Naive thymus-derived CD8-positive, alpha-beta T cell (primary cell): ENCODE measurements around the gene ZNF33A. TPM values are rescaled to one million over a fixed set of nuclear protein-coding genes. Genes with fewer than 3 reads are reported as not detected.
"Not testable (repeated sequence)": the region's sequence is repeated elsewhere in the genome, so short reads cannot be mapped to it uniquely, and the experiment has no call there.

Experiments
- ATAC-seq, 2 donors: fragments of 150-1000 bp; cut with Tn5 transposase in 1 of 2; sonication (Bioruptor Pico), chemical (Tn5 transposase) in 1 of 2; 1 replicate in 1 of 2; 2 replicates in 1 of 2; pipeline ENCODE4 v1.10.0; 2021; ENCODE audit warnings: mild to moderate bottlenecking in 2 of 2, moderate library complexity in 2 of 2
- POLR2A ChIA-PET: fragments of 350-600 bp; sonication (Branson Sonifier 250); formaldehyde crosslinking; loops from one replicate; lab custom pipeline; 2021; ENCODE audit warnings: antibody characterized with exemption; lab: Charles Lee
- DNase-seq, 10 donors: peaks; one replicate each; pipeline versions ENCODE4 v3.0.0 to v3.0.0-alpha.2; 2020 to 2022
- H3K27ac Mint-ChIP-seq, 10 donors: one replicate each; pipeline ENCODE4 v1.8.0; 2020 to 2022; ENCODE audit warnings: mild to moderate bottlenecking in 10 of 10, mixed read lengths in 10 of 10, moderate library complexity in 4 of 10, inconsistent platforms in 1 of 10
- H3K27me3 Mint-ChIP-seq, 5 donors: one replicate each; pipeline ENCODE4 v1.8.0; 2021 to 2022; ENCODE audit warnings: mixed read lengths in 5 of 5
- H3K36me3 Mint-ChIP-seq, 3 donors: one replicate each; pipeline ENCODE4 v1.8.0; 2020 to 2022; ENCODE audit warnings: mixed read lengths in 3 of 3, mild to moderate bottlenecking in 2 of 3, inconsistent platforms in 1 of 3
- H3K4me1 Mint-ChIP-seq, 4 donors: one replicate each; pipeline ENCODE4 v1.8.0; 2021 to 2022; ENCODE audit warnings: mixed read lengths in 4 of 4
- H3K4me3 Mint-ChIP-seq, 10 donors: one replicate each; pipeline ENCODE4 v1.8.0; 2020 to 2022; ENCODE audit warnings: mild to moderate bottlenecking in 10 of 10, mixed read lengths in 10 of 10, moderate library complexity in 6 of 10, inconsistent platforms in 1 of 10
- H3K9me3 Mint-ChIP-seq, 9 donors: one replicate each; pipeline ENCODE4 v1.8.0; 2020 to 2022; ENCODE audit warnings: mixed read lengths in 9 of 9, mild to moderate bottlenecking in 3 of 9, inconsistent platforms in 1 of 9, moderate library complexity in 1 of 9
- polyA plus RNA-seq, 3 donors: library from polyadenylated mRNA; unstranded; fragments of 300-500 nt; fragmentation: Illumina TruSeq; gene quantifications; one replicate each; pipeline ENCODE4 v1.2.3, GENCODE V29; 2021
- total RNA-seq, 8 experiments: library from RNA in 2 of 8; stranded (reverse) in 2 of 8; gene quantifications; one replicate each; pipeline ENCODE4 v1.2.3 and lab custom pipeline; 2021 to 2026

The ZNF33A gene
- total RNA-seq (10 to 100 TPM; 68.5 to 76.1 TPM), polyA plus RNA-seq (10 to 100 TPM; 13.4 to 21.4 (median 19.3) TPM), total RNA-seq (lab: John Stamatoyannopoulos, UW) (61.1 to 213 (median 81.1) reads per million in 6 experiments)

DNA sequence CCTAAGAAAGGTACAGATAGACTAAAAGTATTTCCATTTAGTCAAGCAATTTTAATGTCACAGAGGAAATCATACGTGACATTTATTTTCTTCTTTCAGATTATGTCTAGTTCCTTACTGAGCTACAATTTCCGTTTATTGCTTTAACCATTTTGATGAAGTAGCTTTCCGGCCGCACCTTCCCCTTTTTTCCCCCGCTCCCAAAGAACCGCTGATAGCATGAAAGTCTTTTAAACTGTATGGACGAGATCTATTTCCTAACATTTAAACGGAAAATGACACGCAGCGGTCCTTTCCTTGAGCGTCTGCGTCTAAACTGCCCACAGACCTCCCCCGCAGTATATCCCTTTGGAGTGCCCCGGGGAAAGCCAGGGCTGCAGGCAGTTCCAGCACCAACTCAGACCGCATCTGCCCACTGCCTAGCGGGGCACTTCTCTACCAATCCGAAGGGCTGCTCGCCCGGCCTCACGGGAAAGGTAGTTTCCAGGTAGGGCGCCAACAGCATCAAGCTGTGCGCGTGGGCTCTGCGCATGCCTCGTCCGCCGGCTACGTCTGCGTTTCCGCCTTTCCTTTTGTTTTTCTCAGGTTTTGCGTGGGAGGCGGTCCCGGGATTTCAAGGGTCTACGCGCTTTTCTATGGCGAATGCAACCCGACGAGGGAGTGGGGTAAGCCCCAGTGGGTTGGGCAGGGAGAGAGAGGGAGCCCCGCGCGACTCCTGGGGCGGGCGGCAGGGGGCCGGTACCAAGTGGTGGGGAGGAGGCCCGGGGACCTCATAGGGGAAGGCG is at the start of gene ZNF33A:
ZNF33A (plus strand) TSS at position 557 of the 785 bp plus-strand sequence. CDS start 1,667 bp downstream, outside the sequence.
- POLR2A ChIA-PET = interaction anchor here (0.6 to 1.8 kb wide), 7 partner anchors 24 to 392 kb away, joined by 4 to 29 read pairs (median 7); partner anchors contain the start of genes ZNF248, ZNF25 and ZNF37A
- Mint-ChIP-seq H3K27ac (peak within 1 kb of the TSS; percentile 98 to 100 (median 100)), H3K4me3 (peak within 1 kb of the TSS; percentile 87 to 98 (median 94)), H3K36me3 (peaks cover 0 to 30% (median 12%) of the 10 kb centered on the region in 3 donors), H3K9me3 (no peaks in the 10 kb centered on the region), H3K4me1 (peaks cover 17 to 48% (median 42%) of the 10 kb centered on the region in 4 donors), H3K27me3 (no peaks in the 10 kb centered on the region)
- DNase-seq (peak; percentile 85 to 96 (median 92)), ATAC-seq (peak; percentile 85 to 88)

DNA sequence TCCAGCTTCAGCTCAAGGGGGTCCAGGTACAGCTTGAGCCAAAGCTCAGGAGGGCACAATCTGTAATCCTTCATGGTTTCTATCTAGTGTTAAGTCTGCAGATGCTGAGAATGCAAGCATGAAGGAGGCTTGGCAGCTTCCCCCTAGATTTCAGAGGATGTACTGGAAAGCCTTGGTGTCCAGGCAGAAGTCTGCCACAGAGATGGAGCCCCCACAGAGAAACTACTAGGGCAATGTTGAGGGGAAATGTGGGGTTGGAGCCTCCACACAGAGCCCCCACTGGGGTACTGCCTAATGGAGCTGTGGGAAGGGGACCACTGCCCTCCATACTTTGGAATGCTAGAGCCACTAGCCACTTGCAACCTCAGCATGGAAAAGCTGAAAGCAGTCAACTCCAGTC is 45.5 kb upstream of the ZNF33A start:
- Mint-ChIP-seq H3K4me1 (no peaks in the 10 kb centered on the region), H3K36me3 (peaks cover 30 to 81% (median 71%) of the 10 kb centered on the region in 3 donors), H3K27me3 (no peaks in the 10 kb centered on the region), H3K27ac (no peak overlapping the region), H3K9me3 (peaks cover 7 to 37% (median 21%) of the 10 kb centered on the region in 9 donors), H3K4me3 (no peak overlapping the region)
- POLR2A ChIA-PET = no interaction called here
- DNase-seq = no peak
- ATAC-seq = no peak

DNA sequence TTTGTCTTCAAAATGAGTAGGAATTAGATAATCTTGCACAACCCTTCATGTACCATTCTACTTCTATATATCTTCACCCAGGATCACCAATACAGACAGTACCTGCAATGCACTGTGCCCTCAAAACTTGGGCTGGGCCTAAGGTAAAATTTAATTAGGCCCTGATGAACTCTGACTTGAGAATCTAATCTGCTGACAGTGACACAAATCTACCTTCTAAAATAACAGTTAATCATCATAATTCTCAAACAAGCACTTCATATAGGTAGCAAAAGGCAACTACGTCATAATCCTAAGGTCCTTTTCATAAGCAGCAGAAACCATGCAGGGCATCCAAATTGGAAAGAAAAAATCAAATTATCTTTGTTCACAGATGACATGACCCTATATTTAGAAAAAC is 38.1 kb upstream of the ZNF33A start:
- POLR2A ChIA-PET = no interaction called here
- H3K9me3 Mint-ChIP-seq = peaks cover 0 to 4% (median 0%) of the 10 kb centered on the region in 9 donors
- DNase-seq = no peak
- H3K36me3 Mint-ChIP-seq = peaks cover 5 to 45% (median 32%) of the 10 kb centered on the region in 3 donors
- no peaks in the 10 kb centered on the region for H3K27me3 Mint-ChIP-seq
- no peak overlapping the region for H3K27ac Mint-ChIP-seq
- peaks cover 7 to 31% (median 26%) of the 10 kb centered on the region in 4 donors for H3K4me1 Mint-ChIP-seq
- no peak for ATAC-seq
- no peak overlapping the region for H3K4me3 Mint-ChIP-seq

DNA sequence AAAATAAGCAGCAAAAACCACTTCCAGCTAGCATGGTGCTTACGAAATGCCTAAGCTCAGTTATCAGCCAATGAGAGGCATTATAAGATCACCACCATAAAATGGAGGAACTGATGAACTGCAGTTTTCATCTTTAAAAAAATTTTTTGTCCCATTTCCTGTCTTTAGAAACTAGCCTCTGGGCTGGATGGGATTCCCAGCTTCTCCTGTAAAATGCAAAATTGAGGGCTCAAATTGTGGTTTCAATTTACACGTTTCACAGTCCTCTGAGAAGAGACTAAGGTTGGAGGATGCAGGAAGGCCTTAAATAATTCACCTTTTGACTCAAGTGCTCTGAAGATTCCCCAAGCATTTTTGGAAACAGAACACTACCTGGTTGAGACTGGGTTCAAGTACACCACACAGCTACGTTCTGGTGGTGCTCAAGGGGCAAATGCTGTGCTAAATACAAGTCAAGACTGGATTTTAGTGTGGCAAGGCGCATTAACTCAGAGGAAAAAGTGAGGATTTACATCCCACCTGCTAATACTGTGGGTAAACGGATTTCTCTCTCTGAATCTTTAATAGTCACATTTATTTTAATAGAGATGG is 35.0 kb upstream of the ZNF33A start:
- DNase-seq (peak in 3 of 10 donors; percentile 16 to 27 (median 19)), ATAC-seq (no peak)
- H3K9me3 Mint-ChIP-seq = no peaks in the 10 kb centered on the region
- peak overlapping the region; percentile 83 to 98 (median 94) for H3K4me3 Mint-ChIP-seq
- peaks cover 7 to 31% (median 26%) of the 10 kb centered on the region in 4 donors for H3K4me1 Mint-ChIP-seq
- no peaks in the 10 kb centered on the region for H3K27me3 Mint-ChIP-seq
- POLR2A ChIA-PET = interaction anchor here (0.9 to 3.0 kb wide), 7 partner anchors 33 to 427 kb away, joined by 4 to 19 read pairs (median 5); partner anchors contain the start of gene ZNF33A
- H3K36me3 Mint-ChIP-seq = peaks cover 0 to 14% (median 5%) of the 10 kb centered on the region in 3 donors
- peak overlapping the region; percentile 92 to 99 (median 96) for H3K27ac Mint-ChIP-seq

DNA sequence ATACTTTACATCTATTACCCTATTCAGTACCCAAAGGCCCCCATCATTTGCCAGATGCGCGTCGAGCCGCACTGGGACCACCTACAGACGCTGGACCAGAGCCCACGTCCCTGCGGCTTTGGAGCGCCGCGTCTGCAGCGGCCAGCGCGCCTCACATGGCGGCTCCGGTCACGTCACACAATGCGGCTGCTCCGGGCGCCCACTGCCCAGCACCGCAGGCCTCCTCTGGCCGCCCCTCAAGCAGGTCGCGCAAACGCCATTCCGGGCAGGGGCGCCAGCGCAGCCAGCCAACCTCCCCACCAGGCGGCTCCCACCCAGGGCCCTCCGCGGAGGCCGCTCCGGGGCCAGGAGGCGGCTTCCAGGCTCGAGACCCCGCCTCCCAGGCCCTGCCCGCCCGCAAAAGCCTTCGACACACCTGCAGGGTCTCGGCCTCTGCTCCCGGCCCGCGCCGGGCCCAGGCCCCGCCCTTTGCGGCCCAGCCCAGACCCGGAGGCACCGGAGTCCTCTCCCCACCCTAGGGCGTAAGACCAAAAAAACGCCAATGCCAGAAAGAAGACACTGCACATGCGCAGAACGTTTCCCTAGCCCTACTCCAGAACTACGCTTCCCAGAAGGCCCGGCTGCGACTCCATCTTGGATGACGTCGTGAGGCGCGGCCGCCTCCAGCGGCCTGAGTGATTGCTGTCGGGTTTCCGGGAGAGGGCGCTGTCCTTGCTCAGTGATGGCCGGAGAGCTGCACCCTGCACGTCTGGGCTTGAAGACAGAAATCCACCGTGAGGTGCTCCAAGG is 34.2 kb upstream of the ZNF33A start, which contains the start of gene ZNF25:
ZNF25 (minus strand) TSS at position 557 of the 789 bp plus-strand sequence. CDS start 4,925 bp downstream, outside the sequence.
- H3K27me3 Mint-ChIP-seq = no peaks in the 10 kb centered on the region
- H3K4me1 Mint-ChIP-seq = peaks cover 7 to 29% (median 26%) of the 10 kb centered on the region in 4 donors
- peak within 1 kb of the TSS; percentile 92 to 99 (median 96) for H3K27ac Mint-ChIP-seq
- DNase-seq = peak; percentile 94 to 99 (median 97)
- POLR2A ChIA-PET = interaction anchor here (0.8 to 3.0 kb wide), 11 partner anchors 26 to 426 kb away, joined by 3 to 29 read pairs (median 5); partner anchors contain the start of genes ZNF33A and ZNF37A
- H3K9me3 Mint-ChIP-seq = no peaks in the 10 kb centered on the region
- peak within 1 kb of the TSS; percentile 83 to 98 (median 94) for H3K4me3 Mint-ChIP-seq
- peak; percentile 87 to 89 for ATAC-seq
- H3K36me3 Mint-ChIP-seq = peaks cover 0 to 6% (median 5%) of the 10 kb centered on the region in 3 donors

DNA sequence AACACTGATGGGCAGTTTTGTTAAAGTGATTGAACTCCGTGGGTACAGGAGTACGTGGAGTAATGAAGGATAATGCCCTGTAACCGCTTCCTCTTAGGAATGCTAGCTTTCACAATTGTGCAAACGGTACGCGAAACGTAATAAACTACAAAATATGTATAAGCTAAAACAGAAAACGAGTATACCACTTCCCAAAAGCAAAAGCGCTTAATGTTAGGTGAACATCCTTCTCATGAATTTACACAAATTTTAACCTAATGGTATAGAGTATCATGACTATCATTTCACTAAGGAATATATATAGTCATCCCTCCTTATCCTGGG is 33.6 kb upstream of the ZNF33A start:
- Mint-ChIP-seq H3K36me3 (peaks cover 0 to 5% (median 3%) of the 10 kb centered on the region in 3 donors), H3K4me1 (peaks cover 7 to 29% (median 26%) of the 10 kb centered on the region in 4 donors), H3K4me3 (peak overlapping the region; percentile 83 to 98 (median 94)), H3K27me3 (no peaks in the 10 kb centered on the region), H3K27ac (peak overlapping the region; percentile 92 to 99 (median 96)), H3K9me3 (no peaks in the 10 kb centered on the region)
- ATAC-seq = no peak
- POLR2A ChIA-PET = interaction anchor here (0.8 to 3.0 kb wide), 6 partner anchors 25 to 426 kb away, joined by 3 to 29 read pairs (median 8); partner anchors contain the start of genes ZNF33A and ZNF37A
- no peak for DNase-seq

DNA sequence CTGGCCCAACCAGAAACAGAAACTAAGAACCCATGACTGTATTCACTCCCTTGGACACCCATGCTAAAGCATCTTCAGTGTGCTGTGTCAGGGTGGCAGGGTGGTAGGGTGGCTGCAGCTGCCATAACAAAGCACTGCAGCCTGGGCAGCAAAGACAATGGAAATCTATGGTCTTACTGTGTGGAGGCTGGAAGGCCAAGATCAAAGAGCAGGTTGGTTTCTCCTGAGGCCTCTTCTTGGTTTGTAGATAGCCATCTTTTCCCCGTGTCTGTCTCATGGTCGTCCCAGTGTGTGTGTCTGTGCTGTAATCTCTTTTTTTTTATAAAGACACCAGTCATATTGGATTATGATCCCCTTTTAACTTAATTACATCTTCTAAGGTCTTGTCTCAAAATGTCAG is 18.8 kb upstream of the ZNF33A start:
- Mint-ChIP-seq H3K4me3 (no peak overlapping the region), H3K27ac (no peak overlapping the region)
- POLR2A ChIA-PET = no interaction called here

DNA sequence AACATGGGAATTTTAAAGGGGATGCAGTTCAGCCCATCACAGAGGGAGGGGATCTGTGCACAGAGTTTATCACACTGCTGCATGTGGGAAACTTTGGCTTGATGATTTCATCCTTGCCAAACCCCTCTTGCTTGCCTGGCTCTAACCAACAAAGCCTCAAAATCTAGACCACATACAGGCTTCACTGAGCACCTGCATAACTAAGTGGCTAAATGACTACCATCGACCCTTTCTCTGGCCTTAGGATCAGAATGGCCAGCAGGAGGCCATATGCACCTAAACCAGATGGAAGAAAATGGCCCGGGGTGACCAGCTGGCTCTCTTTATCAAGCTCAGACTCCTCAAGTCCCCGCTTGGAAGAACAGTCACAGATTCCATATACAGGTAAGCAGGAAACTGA is 18.4 kb upstream of the ZNF33A start:
- Mint-ChIP-seq H3K27ac (no peak overlapping the region), H3K4me1 (no peaks in the 10 kb centered on the region), H3K36me3 (no peaks in the 10 kb centered on the region), H3K4me3 (no peak overlapping the region), H3K27me3 (peaks cover 1 to 10% (median 6%) of the 10 kb centered on the region in 5 donors), H3K9me3 (peaks cover 0 to 5% (median 0%) of the 10 kb centered on the region in 9 donors)
- POLR2A ChIA-PET = no interaction called here
- ATAC-seq (no peak), DNase-seq (no peak)

More for the DNA sequence above, 18.8 kb upstream of the ZNF33A start:
- Mint-ChIP-seq H3K36me3 (no peaks in the 10 kb centered on the region), H3K9me3 (peaks cover 0 to 5% (median 0%) of the 10 kb centered on the region in 9 donors), H3K27me3 (peaks cover 1 to 10% (median 6%) of the 10 kb centered on the region in 5 donors), H3K4me1 (no peaks in the 10 kb centered on the region)
- ATAC-seq (no peak), DNase-seq (no peak)

DNA sequence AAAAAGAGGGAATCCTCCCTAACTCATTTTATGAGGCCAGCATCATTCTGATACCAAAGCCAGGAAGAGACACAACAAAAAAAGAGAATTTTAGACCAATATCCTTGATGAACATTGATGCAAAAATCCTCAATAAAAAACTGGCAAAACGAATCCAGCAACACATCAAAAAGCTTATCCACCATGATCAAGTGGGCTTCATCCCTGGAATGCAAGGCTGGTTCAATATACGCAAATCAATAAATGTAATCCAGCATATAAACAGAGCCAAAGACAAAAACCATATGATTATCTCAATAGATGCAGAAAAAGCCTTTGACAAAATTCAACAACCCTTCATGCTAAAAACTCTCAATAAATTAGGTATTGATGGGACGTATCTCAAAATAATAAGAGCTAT is 11.6 kb upstream of the ZNF33A start:
- H3K4me3 Mint-ChIP-seq, DNase-seq, POLR2A ChIA-PET, H3K36me3 Mint-ChIP-seq, ATAC-seq, H3K4me1 Mint-ChIP-seq, H3K27ac Mint-ChIP-seq, H3K27me3 Mint-ChIP-seq: not testable (repeated sequence)
- peaks cover 0 to 12% (median 0%) of the 10 kb centered on the region in 9 donors for H3K9me3 Mint-ChIP-seq

DNA sequence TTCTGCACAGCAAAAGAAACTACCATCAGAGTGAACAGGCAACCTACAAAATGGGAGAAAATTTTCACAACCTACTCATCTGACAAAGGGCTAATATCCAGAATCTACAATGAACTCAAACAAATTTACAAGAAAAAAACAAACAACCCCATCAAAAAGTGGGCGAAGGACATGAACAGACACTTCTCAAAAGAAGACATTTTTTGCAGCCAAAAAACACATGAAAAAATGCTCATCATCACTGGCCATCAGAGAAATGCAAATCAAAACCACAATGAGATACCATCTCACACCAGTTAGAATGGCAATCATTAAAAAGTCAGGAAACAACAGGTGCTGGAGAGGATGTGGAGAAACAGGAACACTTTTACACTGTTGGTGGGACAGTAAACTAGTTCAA is 10.0 kb upstream of the ZNF33A start:
- H3K36me3 Mint-ChIP-seq, H3K4me1 Mint-ChIP-seq, ATAC-seq, H3K4me3 Mint-ChIP-seq, H3K27ac Mint-ChIP-seq, DNase-seq, H3K27me3 Mint-ChIP-seq, POLR2A ChIA-PET: not testable (repeated sequence)
- H3K9me3 Mint-ChIP-seq = peaks cover 0 to 11% (median 0%) of the 10 kb centered on the region in 9 donors

DNA sequence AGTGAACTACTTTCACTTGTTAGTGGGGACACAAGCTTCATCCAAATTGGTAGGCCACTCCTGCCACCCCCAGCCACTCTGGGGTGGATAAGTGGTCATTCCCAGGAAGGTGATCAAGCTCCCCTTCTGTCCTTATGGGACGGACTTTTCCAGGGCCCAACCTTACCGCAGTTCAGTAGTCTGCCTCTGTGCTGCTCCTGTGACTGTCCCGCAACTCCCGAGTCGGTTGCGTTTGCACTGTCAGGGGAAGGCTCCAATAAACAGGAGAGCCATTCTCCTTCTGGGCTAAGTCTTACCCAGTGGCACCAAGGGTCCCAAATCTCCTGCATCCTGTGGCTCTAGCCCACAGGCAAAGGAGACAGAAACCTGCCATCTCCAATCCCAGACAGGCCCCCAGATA is 7.4 kb upstream of the ZNF33A start:
- Mint-ChIP-seq H3K4me3 (no peak overlapping the region), H3K4me1 (no peaks in the 10 kb centered on the region), H3K27ac (no peak overlapping the region), H3K27me3 (no peaks in the 10 kb centered on the region), H3K9me3 (peaks cover 0 to 3% (median 0%) of the 10 kb centered on the region in 9 donors), H3K36me3 (no peaks in the 10 kb centered on the region)
- POLR2A ChIA-PET = interaction anchor here (1.5 kb wide), 1 partner anchor 26 kb away, joined by 7 read pairs; the partner anchor contains the start of gene ZNF25
- ATAC-seq (no peak), DNase-seq (no peak)

DNA sequence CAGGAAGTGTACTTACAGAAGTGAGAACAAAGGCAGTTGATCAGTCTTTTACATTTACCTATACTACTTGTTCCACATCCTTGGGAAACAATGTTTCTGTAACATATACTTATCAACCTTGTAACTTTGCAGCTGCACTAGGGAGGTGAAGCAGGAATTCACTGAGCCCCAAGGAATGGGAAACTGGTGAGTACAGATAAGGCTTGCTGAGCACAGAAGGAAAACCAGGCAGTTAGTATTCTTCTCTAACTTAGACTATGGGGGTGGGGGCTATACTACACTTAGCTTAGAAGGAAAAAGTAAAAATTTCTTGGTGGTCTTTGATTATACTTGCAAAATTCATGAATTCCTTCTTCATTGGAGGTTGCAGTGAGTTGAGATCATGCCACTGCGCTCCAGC is 6.9 kb upstream of the ZNF33A start:
- no peak for ATAC-seq
- POLR2A ChIA-PET = no interaction called here

More for the DNA sequence above, 6.9 kb upstream of the ZNF33A start:
- H3K36me3 Mint-ChIP-seq = no peaks in the 10 kb centered on the region
- no peak overlapping the region for H3K4me3 Mint-ChIP-seq
- no peak for DNase-seq
- H3K4me1 Mint-ChIP-seq = no peaks in the 10 kb centered on the region
- H3K27me3 Mint-ChIP-seq = no peaks in the 10 kb centered on the region
- peak overlapping the region in 1 of 10 donors; percentile 76 for H3K27ac Mint-ChIP-seq
- peaks cover 0 to 3% (median 0%) of the 10 kb centered on the region in 9 donors for H3K9me3 Mint-ChIP-seq
